Ureter (tissue), 1 donor: ENCODE measurements around the gene MLYCD. TPM values are rescaled to one million over a fixed set of nuclear protein-coding genes. Genes with fewer than 3 reads are reported as not detected.

Experiments
- DNase-seq: peaks from one replicate; pipeline ENCODE4 v3.0.0-alpha.2; 2020; ENCODE audit warnings: low spot score
- total RNA-seq: library from RNA; stranded (reverse); gene quantifications from one replicate; pipeline ENCODE4 v1.2.4, GENCODE V29; 2023
- donor health status: DM: yes; HTN: yes; CAD: no.

The MLYCD gene
- total RNA-seq, result 18.3 TPM

DNA sequence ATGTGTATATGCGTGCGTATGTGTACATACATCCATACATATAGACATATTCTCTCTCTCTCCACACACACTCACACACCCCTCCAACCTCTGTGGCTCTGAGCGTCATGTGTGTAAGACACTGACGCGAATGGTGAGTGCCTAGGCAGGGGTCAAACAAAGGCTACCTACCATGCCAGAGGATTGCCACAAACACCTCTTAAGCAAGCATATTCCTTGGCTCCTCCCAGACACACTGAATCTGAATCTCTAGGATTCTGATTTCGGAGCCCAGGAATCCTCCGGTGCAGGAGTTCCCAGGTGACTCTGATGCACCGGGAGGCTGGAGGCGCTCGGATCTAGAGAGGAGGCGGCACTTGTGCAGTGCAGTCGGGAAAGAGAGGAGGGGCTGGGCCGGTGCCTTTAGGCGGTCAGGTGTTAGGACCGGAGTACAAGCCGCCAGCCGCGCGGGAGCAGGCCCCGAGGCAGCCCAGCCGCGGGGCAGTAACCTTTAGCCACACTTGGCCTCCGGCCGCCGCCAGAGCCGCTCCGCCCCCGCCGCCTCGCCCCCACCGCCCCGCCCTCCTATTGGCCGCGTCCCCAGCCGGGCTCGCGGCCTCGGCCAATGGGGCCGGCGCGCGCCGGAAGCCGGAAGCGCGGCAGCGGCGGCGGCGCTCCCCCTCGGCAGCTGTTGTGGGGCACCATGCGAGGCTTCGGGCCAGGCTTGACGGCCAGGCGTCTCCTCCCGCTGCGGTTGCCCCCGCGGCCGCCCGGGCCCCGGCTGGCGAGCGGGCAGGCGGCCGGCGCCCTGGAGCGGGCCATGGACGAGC, at the start of gene MLYCD:
TSS of gene MLYCD (plus strand) at position 653 of the 809 bp plus-strand sequence. CDS start at position 683, 30 bp downstream.
- peak; percentile 82 for DNase-seq

DNA sequence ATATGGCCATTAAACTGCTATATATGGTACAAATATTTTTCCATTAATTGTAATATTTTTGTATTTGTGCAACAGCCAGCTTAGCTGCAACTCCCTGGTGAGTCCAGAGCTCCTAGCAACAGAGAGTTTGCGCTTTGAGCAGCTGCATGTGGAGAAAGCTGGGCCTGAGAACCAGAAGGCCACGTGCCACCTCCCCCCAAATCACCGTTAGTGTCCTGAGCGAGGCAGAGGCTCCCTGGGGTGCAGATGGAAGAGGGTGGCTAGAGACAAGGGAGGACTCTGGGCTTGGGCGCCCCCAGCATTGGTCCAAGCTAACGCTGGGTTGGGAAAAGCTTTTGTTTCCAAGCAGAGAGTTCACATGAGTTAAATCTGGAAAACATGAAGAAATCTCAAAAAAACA, 49.5 kb upstream of the MLYCD start:
- DNase-seq, result no peak

DNA sequence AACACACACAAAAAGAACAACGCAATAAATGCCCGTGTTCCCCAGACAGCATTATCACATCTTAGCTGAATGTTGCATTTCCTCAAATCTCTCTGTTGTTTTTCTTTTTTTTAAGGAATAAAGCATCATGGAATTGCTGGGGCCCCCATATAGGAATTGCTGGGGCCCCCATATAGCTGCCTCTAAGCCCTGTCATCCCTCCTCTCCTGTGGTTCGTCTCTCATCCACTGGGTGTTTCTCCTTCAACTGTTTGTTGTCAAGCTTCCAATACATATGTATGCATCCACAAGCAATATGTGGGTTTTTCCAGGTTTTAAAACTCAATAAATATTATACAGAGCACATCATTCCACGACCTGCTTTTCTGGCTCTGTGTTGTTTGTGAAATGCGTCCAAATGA, 48.0 kb upstream of the MLYCD start:
- no peak for DNase-seq

DNA sequence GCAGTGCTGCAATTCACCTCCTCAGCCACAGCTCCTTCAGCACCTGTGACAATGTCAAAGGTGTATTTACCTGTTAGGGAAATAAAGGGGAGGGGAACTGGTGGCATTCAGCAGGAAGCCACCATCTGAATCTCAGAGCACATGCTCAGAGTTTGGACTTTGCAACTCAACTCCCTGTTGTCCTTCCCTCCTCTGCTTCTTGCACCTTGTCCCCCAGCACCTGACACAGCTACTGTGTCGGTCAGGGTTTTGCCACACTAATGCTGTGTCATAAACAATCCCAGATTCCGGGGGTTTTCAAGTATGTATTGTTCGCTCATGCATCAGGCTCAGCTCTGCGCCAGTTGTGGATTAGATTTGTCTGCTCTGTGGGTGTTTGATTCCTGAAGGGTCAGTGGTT, 47.4 kb upstream of the MLYCD start:
- no peak for DNase-seq

DNA sequence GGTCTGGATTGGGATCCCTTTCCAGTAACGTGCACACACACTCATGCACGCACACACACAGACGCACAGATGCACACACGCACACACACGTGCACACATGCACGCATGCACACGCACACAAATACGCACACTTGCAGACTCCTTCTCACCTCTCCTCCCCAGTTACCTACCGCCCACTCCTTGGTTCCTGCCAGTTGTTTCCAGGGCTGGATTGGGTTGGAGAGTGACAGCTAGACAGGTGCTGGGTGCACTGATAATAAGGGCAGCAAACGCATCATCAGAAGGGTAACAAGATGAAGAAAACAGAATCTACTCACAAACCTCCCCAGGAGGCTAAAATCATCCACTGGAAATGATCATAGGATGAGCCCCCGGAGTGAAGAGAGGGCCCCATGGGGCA, 46.1 kb upstream of the MLYCD start:
- no peak for DNase-seq

DNA sequence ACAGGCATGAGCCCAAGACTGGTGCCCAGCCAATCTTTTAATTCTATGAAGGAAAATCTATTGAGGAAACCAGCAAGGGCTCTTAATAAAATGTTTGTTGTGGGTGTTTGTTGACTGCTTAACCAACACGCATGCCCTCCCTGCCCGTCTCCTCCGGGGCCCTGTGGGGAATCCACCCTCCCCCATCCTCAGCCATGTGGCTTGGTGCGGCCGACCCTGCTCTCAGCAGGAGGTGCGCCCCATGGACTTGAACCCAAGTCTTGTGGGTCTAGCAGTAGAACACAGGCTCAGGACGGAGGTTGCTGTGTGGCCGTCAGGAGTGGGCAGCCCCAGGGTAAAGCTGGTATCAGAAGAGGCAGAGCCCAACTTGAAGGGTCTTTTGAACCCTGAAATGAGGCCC, 45.1 kb upstream of the MLYCD start:
- no peak for DNase-seq

DNA sequence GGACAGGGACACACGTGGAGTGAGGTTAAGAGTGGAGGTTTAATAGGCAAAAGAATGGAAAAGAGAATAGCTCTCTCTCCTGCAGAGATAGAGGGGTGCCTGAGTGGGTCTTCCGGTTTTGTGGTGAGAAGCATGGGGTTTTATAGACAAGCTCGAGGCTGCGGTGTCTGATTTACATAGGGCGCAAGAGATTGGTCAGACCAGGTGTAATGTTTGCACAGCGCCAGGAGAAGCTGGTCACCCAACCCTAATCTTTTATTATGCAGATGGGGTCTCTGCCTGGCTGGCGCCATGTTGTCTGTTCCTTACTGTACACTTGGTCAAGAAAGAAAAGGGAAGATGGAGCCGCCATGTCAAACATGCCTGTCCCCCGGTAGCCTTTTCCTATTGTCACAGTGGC, 44.5 kb upstream of the MLYCD start:
- no peak for DNase-seq

DNA sequence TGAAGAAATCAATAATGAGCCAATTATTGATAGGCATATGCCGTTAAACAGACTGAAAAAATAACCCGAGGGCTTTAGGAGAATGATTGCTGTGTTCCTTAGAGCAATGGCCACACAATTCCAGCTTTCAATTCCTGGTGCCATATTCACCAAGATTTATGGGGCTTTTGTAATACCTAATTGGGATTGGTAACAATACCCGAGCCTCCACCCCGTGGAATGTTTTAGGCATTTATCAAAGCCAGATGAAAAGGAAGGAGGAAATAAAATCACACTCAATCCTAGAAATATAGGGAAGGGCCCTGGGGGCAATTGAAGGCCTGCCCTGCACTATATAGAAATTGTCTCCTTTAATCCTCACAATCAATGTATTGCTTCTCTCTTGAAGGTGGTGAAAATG, 42.1 kb upstream of the MLYCD start:
- no peak for DNase-seq

DNA sequence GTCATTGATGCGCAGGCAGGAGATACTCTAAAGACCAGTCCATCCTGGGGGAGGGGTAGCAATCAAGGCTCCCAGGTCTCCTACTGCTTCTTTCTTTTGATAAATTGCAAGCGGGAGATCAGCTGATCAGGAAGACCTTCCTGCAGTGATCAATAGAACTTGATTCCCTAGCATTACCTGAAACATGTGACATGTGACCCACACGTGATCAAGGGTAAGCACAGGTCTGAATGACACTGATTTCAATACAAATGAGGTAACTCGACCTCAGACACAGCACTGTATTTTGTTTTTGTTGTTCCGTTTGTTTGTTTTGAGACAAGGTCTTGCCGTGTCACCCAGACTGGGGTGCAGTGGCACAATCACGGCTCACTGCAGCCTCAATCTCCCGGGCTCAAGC, 39.6 kb upstream of the MLYCD start:
- DNase-seq, result no peak

DNA sequence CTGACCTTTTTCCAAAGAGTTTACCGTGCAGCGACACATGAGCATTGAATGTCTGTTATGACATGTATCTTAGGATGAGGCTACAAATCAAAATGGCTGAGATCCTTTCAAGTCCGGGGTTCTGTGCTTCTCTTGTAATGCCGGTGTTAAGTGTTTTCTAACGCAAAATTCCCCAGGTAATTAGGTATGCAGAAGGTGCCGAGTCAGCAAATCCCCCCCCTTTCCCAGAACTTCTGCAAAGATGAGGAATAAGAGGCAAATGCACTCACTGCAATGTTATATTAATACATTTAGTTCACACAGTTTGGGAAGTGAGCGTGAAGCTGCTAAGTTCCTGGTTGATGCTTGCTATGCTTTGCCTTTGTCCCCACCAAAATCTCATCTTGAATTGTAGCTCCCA, 36.3 kb upstream of the MLYCD start:
- no peak for DNase-seq

DNA sequence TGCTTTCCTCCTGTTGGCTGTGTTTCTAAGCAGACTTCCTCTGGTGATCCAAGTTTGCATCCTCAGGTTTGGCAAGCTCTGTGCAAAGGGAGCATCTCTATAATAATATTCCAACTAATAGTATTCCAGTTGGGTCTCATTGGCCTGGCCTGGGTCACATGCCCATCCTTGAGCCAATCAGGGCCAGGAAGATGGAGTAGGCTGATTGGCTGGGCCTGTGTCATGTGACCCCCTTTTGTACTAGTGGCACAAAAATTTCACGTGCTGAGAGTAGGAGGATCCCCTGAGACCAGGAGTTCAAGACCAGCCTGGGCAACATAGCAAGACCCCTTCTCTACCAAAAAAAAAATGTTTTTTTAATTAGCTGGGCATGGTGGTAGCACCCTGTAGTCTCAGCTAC, 35.2 kb upstream of the MLYCD start:
- no peak for DNase-seq

DNA sequence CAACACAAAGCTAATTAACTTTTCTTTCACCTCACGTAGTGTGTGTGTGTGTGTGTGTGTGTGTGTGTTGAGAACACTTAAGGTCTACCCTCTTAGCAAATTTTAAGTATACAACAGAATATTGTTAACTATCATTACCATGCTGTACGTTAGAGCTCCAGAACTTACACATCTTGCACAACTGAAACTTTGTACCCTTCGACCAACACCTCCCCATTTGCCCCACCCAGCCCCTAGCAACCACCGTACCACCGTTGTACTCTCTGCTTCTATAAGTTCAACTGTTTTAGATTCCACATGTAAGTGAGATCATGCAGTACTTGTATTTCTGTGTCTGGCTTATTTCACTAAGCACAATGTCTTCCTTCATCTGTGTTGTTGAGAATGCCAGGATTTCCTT, 28.1 kb upstream of the MLYCD start:
- DNase-seq, result no peak

DNA sequence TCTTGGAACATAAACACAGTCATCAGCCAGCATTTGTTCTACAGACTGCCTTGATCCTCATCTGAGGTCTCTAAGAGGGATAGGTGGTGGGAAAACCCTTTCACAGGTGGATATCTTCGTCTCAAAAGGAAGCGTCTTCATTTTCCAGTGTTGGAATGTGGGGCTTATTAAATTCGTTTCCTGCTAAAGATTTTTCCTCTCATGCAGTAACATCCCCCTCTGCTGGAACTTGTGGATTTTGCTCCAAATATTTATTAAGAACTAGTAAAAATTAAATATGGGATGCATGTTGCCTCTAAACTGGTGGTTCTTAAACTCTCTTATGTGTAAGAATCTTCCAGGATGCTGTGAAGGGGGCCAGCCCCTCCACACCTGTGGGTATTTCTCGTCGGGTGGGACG, 20.1 kb upstream of the MLYCD start:
- DNase-seq, result peak; percentile 31

DNA sequence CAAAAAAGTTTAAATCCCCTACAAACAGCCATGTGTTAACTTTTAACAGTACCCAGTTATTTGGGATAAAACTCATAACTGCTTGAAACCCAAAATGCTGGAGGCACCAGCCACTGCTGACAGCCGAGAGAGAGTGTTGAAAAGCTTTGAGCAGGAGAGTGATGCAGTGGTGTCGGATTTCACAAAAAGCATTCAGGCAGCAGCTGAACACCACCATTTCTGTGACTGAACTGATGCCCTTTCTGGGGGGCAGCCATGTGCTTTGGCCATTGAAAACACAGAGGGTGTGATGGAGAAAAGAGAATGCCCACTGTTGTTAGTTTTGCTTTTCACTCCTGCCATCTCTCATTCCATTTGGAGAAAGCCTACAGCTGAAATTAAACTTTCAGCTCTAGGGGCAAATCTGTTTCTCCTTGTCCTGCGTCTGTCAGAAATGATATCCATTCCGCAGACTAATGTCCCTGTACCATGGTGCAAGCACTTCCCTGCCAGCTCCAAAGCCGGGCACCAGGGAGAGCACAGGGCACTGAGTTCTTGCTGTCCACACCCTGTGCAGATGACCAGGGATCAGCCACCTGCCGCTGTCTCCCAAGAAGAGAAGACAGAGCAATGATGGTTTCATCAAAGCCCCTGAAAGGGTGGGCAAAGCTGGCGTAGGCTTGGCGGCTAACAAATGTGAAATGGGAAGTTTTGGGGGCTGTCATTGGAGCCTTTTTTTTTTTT, 16.6 kb upstream of the MLYCD start:
- DNase-seq, result peak; percentile 18

DNA sequence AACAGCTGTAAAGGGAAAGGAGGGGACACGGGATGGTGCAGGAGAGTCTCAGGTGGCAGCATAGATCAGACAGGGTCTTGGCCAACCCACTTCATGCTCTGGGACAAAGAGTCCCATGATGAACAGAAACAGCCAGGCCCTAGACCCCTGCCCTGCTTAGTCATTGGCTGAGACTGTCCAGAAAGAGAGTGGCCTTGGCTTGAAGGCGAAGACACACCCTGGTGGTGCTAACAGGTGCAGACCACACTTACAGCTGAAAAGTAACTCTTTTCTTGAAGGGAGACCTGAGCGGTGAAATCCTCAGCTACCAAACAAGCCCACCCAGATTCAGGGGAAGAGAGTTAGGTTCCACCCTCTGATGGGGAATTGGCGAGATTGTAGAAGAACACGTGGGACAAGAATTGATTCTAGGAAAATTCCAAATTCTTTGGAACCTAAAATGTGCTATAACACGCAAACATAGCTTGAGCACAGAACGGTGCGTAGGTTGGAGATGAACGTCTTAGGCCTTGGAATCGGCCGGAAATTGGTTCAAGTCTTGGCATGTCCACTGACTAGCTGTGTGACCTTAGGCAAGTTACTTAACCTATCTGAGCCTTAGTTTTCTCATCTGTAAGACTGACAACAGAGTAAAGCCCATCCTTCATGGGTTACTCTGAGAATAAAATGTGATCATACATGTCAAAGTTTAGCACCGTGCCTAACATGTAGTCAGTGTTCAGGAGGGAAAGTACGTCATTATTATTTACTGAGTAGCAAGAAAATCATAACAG, 12.5 kb upstream of the MLYCD start:
- DNase-seq, result peak; percentile 12

DNA sequence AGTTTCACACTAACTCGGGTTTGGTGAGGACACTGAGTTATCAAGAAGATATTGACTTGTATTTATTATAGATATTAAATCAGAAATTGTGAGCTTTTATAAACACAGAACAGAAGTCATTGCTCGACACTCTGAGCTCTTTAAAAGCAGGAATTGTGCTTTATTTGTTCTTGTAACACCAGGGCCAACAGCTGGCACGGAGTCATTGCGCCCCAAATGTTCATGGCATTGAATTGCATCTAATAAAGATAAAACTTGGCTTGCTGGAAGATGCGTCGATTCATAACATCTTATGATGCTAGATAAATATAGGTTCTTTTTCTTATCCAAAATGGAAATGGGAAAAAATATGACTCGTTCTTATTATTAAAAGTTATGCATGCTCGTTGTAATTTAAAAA, 11.8 kb upstream of the MLYCD start:
- DNase-seq, result peak; percentile 40

DNA sequence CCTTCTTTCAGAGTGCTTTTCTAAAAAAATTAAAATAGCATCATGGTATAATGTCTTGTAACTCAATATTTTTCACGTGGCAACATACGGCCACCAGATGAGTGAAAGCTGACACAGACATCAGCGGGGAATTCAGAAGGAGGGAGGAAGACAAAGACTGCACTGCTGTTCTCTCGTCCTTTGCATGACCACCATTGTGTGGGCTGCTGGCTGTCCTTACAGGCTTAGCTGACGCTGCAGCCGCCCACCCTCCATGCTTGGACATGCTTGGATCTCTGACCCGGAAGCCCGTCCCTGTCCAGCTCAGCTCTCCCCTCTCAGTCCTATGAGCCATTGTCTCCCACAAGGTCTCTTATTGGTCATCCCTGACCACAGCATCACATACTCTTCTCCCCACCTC, 11.4 kb upstream of the MLYCD start:
- DNase-seq, result peak; percentile 33

DNA sequence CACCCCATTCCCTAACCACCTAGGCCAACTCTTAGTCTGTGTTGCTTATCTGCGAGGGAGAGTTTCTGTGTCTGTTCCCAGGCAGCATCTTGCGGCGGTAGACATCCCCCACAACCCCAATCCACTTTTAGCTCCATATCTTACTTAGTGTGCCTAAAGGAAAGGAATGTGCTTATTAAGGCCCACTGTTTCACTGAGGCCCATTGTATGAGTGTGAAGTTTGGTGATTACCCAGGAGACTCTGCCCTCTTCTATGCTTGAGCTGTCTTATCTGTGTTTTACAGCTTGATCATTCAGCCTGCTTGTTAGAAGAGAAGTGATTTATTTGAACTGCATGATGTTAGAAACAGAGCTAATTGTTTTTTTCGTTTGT, 10.3 kb upstream of the MLYCD start:
- no peak for DNase-seq

DNA sequence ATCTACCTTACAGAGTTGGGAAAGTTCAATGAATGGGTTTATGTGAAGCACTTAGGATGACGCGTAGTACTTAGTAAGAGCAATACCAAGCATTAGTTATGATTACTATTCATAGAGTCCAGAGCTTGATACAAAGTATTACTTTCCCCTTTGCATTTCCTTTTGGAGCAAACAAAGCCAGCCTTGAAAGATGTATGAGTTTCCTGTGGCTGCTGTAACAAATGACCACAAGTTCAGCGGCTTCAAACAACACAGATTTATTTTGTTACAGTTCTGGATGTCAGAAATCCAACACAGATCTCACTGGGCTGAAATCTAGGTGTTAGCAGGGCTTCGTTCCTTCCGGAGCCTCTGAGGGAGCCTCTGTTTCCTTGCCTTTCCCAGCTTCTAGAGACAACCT, 8.6 kb upstream of the MLYCD start:
- no peak for DNase-seq

DNA sequence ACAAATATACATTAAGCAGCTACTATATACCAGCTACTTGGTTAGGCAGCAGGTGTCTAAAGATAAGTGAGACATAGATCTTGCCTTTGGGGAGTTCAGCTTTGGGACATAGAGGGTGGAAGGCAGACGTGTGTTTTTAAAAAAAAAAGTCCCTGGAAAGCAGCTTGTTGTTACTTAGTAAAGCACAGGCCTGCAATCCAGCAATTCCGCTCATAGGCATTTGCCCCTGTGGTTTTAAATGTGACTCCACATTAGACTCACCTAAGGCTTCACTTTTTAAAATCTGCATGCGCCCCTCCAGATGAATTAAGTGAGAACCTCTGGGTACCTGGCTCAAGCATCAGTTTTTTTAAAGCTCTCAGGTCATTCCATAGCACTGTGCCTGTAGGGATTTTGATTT, 7.2 kb upstream of the MLYCD start:
- no peak for DNase-seq

DNA sequence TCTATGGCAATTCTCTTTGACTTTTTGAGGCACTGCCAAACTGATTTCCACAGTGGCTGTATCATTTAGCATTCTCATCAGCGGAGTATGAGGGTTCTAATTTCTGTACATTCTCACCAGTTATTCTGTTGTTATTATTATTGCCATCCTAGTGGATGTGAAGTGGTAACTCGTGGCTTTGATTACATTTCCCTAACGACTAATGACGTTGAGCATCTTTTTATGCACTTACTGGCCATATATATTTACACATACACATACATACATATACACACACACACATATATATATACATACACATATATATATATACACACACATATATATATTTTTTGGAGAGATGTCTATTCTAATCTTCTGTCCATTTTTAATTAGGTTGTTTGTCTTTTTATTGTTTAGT, 3.7 kb upstream of the MLYCD start:
- DNase-seq, result no peak

DNA sequence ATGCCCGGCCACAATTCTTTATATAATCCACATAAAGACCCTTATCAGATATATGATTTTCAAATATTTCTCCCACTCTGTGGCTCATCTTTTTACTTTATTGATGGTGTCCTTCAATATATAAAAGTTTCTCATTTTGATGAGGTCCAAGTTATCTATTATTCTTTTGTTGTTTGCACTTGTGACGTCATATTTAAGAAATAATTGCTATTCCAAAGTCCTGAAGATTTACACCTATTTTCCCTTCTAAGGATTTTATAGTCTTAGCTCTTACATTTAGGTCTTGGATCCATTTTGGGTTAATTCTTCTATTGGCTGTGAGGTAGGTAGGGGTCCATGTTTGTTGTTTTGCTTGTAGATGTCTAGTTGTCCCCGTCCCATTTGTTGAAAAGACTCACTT, 3.0 kb upstream of the MLYCD start:
- no peak for DNase-seq
